ENCODE data around the gene GNAO1.

Gene GNAO1

DNA sequence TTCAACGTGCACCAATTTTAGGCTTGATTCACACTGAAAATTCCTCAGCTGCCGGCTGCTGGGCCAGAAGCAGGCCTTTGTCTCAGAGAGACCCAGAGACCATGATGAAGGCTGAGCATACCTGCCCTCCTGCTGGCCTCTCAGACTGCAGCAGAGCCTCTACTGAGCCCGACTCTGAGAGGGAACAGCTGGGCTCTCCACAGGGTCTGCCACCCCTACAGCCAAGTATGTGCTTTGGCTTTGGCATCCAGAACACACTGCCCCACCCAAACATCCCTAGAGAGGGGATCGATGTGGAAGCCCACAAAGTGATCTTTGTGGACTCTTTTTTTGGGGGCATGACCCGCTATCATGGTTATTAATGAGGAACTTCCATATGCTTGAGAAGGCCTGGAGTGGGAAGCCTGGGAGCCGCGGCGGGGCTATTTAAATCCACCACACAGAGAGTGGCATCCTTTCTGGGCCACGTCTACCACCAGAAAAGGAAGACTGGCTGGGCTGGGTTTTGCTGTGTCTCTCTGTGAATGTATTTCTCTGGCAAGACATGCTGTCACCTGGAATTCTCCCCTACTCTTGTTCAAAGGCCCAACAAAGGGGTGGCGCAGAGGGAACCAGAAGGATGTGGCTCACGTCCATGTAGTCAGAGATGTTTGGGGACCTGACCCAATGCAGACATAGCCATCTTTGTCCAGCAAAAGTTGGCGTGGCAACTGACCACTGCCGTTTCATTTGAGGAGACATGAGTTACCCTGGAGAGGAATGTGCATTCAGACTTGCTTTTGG lies 69.3 kb downstream of the GNAO1 start:
- TF ChIP-seq, protein P1, sequence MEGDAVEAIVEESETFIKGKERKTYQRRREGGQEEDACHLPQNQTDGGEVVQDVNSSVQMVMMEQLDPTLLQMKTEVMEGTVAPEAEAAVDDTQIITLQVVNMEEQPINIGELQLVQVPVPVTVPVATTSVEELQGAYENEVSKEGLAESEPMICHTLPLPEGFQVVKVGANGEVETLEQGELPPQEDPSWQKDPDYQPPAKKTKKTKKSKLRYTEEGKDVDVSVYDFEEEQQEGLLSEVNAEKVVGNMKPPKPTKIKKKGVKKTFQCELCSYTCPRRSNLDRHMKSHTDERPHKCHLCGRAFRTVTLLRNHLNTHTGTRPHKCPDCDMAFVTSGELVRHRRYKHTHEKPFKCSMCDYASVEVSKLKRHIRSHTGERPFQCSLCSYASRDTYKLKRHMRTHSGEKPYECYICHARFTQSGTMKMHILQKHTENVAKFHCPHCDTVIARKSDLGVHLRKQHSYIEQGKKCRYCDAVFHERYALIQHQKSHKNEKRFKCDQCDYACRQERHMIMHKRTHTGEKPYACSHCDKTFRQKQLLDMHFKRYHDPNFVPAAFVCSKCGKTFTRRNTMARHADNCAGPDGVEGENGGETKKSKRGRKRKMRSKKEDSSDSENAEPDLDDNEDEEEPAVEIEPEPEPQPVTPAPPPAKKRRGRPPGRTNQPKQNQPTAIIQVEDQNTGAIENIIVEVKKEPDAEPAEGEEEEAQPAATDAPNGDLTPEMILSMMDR (IDR thresholded peaks at IDR 0.05; ENCODE audit: unreplicated experiment in 3 of 3): no peak
- peaks cover 3% of the 10 kb centered on the region for H3K36me3 Mint-ChIP-seq (ENCODE audit: low read depth)
- no peak overlapping the region for H3K4me3 Mint-ChIP-seq
- peaks cover 6% of the 10 kb centered on the region for H3K27me3 Mint-ChIP-seq (ENCODE audit: low read depth)
- H3K4me1 Mint-ChIP-seq: peaks cover 48% of the 10 kb centered on the region
- no peaks in the 10 kb centered on the region for H3K9me3 Mint-ChIP-seq
- peak overlapping the region in 2 of 3 experiments; percentile 90 to 91 for H3K27ac Mint-ChIP-seq

DNA sequence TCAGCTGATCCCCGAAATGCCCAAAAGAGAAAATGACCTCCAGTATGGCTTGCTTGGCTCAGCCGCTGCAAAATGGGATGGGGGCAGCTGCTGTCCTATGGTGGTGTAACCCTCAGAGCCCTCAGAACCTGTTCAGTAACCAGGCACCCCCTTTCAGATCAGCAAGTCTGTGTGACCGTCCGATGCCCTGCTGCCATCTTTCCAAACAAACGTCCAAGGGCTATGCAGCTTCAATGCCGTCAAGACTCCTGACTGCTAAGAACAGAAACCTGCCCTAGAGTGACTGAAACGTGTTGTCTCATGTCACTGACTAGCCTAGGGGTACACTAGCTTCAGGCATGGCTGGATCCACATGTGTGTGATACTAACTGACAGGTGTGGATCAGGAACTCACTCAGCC lies 70.4 kb downstream of the GNAO1 start:
- Mint-ChIP-seq H3K9me3 (no peaks in the 10 kb centered on the region), H3K4me1 (peaks cover 44% of the 10 kb centered on the region), H3K27me3 (ENCODE audit: low read depth) (peaks cover 8% of the 10 kb centered on the region), H3K4me3 (no peak overlapping the region), H3K36me3 (ENCODE audit: low read depth) (peaks cover 1% of the 10 kb centered on the region), H3K27ac (peak overlapping the region; percentile 84 to 91 (median 90))
- TF ChIP-seq, protein P1 (IDR thresholded peaks at IDR 0.05; ENCODE audit: unreplicated experiment in 3 of 3): no peak

DNA sequence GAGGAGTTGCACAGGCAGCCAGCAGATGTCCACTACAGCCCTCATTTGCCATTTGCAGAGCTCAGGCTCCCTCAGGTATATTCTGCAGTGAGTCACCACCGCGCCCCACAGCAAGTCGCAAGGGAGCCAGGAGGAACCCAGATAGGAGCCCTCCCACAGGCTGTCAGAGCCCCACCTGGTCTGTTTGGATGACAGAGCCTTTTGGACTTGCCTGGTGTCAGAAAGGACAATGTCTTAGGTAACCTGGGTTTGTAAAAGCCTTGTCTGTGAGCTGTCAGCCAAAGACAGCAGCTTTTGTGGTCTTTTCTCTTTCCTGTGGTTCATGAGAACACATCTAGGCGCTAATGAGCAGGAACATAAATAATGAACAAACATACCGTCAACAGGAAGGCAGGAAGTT lies 70.9 kb downstream of the GNAO1 start:
- peaks cover 39% of the 10 kb centered on the region for H3K4me1 Mint-ChIP-seq
- TF ChIP-seq, protein P1 (IDR thresholded peaks at IDR 0.05; ENCODE audit: unreplicated experiment in 3 of 3): no peak
- H3K36me3 Mint-ChIP-seq (ENCODE audit: low read depth): no peaks in the 10 kb centered on the region
- peaks cover 8% of the 10 kb centered on the region for H3K27me3 Mint-ChIP-seq (ENCODE audit: low read depth)
- peak overlapping the region in 1 of 3 experiments; percentile 27 for H3K4me3 Mint-ChIP-seq
- no peaks in the 10 kb centered on the region for H3K9me3 Mint-ChIP-seq
- H3K27ac Mint-ChIP-seq: peak overlapping the region; percentile 84 to 91 (median 90)

DNA sequence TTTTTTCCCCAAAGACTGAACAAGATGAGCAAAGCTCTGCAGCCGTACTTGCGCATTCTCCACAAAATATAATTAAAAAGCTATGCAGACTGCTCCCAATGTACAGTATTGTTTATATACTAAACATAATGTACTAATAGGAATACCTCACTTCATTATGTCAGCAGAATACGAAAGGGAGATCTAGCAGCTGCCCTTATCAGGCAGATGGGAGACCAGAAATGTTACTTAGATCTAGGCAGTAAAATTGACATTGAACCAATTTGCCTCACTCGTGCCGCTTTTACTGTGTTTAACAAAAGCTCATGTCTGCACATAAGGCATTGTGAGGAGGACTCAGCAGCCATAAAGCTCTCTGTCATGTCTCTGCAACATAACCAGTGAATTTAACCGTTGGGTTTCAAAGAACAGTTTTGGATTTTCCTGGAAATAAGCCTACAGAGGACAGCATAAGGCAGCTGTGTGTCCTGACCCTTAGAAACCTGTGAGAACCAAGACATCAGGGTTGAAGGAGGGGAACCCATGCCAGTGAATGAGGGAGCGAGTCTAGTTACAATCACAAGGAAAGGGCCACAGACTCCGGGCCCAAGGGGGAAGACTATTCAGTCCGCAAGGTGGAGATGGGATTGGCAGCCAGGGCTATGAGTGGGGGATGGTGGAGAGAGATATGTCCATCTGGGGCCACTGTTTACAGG lies 71.4 kb downstream of the GNAO1 start:
- Mint-ChIP-seq H3K27ac (peak overlapping the region; percentile 84 to 91 (median 90)), H3K9me3 (no peaks in the 10 kb centered on the region), H3K4me1 (peaks cover 34% of the 10 kb centered on the region), H3K36me3 (ENCODE audit: low read depth) (no peaks in the 10 kb centered on the region), H3K4me3 (peak overlapping the region in 1 of 3 experiments; percentile 27), H3K27me3 (ENCODE audit: low read depth) (peaks cover 8% of the 10 kb centered on the region)
- TF ChIP-seq, protein P1 (IDR thresholded peaks at IDR 0.05; ENCODE audit: unreplicated experiment in 3 of 3): no peak

DNA sequence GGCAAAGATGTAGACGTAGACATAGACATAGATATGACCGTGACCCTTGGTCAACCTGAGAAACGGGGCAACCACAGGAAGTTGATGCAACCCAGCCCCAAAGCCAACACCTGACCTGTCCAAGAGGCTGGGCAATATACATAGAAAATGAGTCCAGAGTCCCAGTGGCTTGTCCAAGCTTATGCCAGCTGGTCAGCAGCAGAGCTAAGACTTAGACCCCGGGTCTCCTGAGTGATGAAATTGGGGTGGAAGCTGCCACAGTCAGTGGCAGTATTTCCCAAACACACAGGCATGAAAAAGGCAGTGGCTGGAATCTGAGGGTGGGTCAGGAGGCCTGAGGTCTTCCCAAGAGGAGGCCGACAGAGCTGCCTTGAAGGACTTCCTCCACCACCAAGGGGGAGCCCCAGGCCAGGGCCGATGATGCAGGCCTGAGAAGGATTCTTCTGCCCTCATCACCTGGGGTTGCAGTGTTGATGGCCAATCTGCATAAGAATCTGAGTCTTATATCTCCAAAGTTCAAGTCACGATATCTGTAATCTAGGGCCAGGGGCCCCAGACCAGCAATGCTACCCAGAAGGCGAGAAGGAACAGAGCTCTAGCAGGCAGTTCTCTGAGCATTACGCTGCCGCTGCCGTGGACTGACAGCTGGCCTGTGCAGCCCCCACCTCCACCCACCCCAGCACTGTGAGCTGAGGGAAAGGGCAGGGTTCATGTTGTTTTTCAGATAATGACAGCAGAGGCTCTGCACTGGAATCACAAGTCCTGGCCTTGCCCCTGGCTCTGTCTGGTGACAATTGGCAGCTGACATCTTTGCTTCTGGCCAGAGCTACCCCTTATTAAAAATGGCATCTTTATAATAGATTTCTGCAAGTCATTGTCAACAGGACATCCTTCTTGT lies 72.7 kb downstream of the GNAO1 start:
- H3K4me3 Mint-ChIP-seq: no peak overlapping the region
- no peaks in the 10 kb centered on the region for H3K9me3 Mint-ChIP-seq
- H3K27me3 Mint-ChIP-seq (ENCODE audit: low read depth): peaks cover 8% of the 10 kb centered on the region
- H3K36me3 Mint-ChIP-seq (ENCODE audit: low read depth): no peaks in the 10 kb centered on the region
- H3K4me1 Mint-ChIP-seq: peaks cover 28% of the 10 kb centered on the region
- TF ChIP-seq, protein P1 (IDR thresholded peaks at IDR 0.05; ENCODE audit: unreplicated experiment in 3 of 3): no peak
- peak overlapping the region; percentile 84 to 91 (median 90) for H3K27ac Mint-ChIP-seq
